HCEC 1CT (cell line): ENCODE data around the gene FIBCD1.
A peak's percentile ranks its signal among the peaks of the same experiment; 100 is the strongest.

Experiments
- DNase-seq: peaks from one replicate; pipeline ENCODE4 v3.0.0-alpha.2; 2017

Gene FIBCD1

GRCh38 chr9:130872912-130873503 lies 66.0 kb downstream of the FIBCD1 start:
- DNase-seq = no peak

GRCh38 chr9:130872508-130872907 lies 66.5 kb downstream of the FIBCD1 start:
- no peak for DNase-seq

DNA sequence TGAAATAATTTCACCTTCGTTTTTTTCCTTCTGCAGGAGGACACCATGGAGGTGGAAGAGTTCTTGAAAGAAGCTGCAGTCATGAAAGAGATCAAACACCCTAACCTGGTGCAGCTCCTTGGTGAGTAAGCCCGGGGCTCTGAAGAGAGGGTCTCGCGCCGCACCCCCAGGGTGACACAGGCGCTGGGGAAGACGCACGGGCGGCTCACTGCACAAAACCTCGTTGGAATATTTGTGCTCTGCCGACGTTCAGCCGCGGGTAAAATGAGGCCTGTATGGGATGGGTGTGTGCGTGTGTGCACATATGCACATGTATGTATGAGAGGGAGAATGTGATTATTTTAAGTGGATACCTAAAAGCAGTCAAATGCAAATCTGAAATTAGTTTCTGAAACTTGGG lies 67.0 kb downstream of the FIBCD1 start:
- no peak for DNase-seq

- DNase-seq = no peak
Observed at GRCh38 chr9:130871395-130872062, 67.5 kb downstream of the FIBCD1 start.

- no peak for DNase-seq
Observed at GRCh38 chr9:130870491-130871381, 68.3 kb downstream of the FIBCD1 start.

DNA sequence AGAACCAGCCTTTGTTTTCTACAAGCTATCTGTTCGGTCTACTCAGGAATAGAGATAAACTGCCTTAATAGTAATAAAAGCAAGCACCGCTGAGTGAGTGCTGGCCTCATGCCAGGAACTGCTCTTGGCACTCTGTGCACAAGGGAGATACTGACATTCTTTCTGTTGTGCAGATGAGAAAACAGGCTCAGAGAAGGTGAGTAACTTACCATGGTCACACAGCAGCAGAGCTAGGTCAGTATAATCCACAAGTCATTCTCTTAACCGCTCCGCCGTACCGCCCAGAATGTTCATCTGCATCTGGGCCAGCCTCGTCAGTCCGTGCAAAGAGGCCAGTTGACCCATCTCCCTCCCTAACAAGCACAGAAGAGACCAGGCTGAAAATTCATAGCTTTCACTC lies 69.8 kb downstream of the FIBCD1 start:
- no peak for DNase-seq

GRCh38 chr9:130868230-130868629 lies 70.8 kb downstream of the FIBCD1 start:
- no peak for DNase-seq

- DNase-seq = no peak
Observed at GRCh38 chr9:130867556-130867955, 71.5 kb downstream of the FIBCD1 start.

DNA sequence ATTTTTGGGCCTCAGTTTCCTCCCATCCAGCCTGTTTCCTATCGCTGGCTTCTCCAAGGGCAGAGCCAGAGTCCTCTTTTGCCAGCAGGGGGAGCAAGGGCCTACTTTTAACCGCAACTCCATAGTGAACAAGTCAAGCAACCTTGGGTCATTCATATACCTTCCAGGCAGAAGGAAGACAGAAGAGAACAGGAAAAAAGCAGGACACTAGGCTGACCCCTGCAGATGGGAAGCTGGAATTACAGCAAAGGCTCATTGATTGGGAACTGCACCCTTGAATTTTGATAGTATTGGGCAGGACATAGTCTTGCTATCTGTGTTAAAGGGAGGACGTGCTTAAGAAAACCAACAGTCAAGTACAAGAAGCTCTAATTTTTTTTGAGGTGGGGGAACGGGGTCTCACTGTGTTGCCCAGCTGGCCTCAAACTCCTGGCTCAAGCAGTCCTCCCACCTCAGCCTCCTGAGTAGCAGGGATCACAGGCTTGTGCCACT lies 72.5 kb downstream of the FIBCD1 start:
- peak; percentile 84 for DNase-seq

- DNase-seq = no peak
Observed at GRCh38 chr9:130865921-130866320, 73.1 kb downstream of the FIBCD1 start.

- no peak for DNase-seq
Observed at GRCh38 chr9:130864541-130864940, 74.5 kb downstream of the FIBCD1 start.

GRCh38 chr9:130862747-130863146 lies 76.3 kb downstream of the FIBCD1 start:
- no peak for DNase-seq

GRCh38 chr9:130862217-130862616 lies 76.8 kb downstream of the FIBCD1 start:
- DNase-seq = no peak

DNA sequence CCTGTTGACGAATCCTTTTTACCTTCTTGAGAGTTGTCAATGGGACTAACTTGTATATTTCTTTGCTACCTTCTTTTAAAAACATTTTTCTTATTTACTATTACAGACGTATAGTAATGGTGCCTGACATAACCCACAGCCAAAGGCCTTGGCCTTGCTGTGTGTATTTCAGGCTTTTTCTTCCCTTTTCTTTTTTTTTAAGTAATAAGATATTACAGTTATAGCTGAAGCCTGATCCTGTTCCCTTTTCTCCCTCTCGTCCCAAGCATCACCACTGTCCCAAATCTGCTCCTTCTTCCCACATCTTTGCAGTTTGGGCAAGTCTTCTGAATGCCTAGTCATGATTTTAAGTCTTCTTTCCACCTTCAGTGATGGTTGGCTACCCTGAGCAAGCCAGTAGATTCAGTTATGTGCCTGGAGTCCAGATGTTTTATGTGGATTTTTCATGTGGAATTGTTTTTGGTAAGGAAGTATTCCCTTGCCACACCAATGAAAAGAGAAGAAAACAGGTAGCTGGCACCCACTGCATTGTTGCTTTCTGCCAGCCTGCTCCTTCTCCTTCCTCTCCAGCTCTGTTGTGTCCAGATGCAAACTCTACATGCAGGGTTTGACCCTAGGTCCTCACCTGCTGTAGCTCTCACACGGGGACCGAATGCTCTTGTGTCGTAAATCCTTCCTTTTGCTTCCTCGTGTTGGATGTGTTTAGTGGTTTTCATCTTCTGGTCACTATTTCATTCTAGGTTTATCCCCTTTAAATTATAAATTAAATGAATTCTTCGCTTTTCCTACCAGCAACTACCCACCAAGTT lies 77.5 kb downstream of the FIBCD1 start:
- DNase-seq = no peak

DNA sequence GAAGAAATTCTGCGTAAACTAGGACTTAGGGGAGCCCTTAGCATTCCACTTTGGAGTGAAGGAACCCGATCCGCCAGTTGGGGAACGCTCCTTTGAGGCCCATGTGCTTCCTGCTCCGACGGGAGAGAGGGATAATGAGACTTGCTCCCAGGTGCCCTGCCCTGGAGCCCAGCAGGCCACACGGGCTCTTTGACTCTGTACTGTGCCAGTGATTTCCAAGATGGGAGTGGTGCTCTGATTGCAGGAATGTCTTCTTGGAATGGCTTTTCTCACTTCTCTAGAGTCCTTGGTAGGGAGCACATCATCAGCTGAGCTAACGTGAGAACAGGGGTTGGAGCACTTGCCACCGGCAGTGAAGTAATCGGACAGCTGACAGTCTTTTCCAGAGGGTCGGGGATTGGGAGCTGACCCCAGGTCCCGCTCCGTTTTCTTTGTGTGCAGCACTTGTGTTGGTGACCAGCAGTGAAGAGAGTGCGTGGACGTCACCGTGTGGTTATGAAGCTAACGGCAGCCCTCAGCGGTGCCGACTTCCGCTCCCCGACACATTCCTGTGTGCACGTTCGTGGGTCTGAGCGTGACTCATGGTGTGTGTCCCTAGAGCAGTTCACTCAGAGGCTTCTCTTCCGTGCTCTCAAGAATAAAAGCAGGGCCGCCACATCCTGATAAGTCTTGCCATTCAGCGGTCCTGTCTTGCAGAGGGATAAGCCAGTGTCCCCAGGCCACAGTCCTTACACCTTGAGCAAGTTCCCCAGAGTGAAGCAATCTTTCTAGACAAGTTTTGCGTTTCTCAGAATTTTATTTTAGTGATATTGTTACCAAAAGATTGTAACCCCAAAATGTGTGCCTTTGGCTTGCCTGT lies 78.4 kb downstream of the FIBCD1 start:
- peak; percentile 94 for DNase-seq

- DNase-seq = no peak
Observed at GRCh38 chr9:130858739-130859705, 80.0 kb downstream of the FIBCD1 start.

DNA sequence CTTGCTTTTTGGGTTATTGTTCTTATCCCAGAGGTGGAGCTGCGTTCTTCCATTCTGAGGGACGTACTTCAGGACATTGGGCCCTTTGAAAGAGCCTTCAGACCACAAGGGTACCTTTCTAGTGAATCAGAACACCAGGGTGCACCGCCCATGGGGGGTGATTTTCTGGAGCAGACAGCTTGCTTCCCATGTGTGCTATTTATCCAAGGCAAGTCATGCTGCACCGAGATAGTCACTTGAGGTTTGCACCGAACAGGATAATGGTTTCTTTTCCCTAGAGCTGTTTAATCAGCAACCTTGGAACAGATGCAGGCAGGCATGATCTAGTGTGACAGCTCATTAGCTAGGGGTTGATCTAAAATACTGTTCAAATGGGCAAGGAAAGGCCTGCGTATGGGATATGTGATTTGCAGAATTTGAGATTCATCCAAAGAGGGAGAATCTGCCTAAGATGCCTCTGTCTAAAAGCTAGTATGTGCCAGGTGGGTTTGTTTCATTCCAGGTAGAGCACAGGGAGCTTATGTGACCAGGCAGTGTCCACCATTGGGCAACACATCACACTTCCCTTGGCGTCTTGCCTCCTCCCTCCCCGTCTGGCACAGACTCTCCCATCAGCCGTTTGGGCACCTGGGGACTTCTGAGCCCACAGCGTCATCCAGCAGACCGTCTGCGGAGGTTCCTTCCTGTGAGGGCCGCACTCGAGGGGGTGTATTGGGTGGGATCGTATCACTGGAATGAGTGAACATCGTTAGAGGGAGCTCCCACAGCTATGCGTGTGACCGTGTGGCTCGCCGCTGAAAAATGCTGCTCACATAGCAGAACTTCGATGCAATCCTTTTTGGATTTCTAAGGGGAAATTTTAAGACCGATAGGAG lies 80.9 kb downstream of the FIBCD1 start:
- DNase-seq = peak; percentile 74

- no peak for DNase-seq
Observed at GRCh38 chr9:130856474-130856873, 82.6 kb downstream of the FIBCD1 start.

GRCh38 chr9:130854835-130855234 lies 84.2 kb downstream of the FIBCD1 start:
- no peak for DNase-seq

- no peak for DNase-seq
Observed at GRCh38 chr9:130854092-130854491, 85.0 kb downstream of the FIBCD1 start.
